T-helper 2 cell (primary cell): ENCODE measurements around the gene CD4.
"Not testable (repeated sequence)": the region's sequence is repeated elsewhere in the genome, so short reads cannot be mapped to it uniquely, and the experiment has no call there.

Experiments
- DNase-seq, 5 experiments: peaks; one replicate each; pipeline versions ENCODE4 v3.0.0 to v3.0.0-alpha.2; 2012 to 2022

CD4 gene

GRCh38 chr12:6849976-6850560, 60.7 kb downstream of the CD4 start:
- DNase-seq = no peak

DNA sequence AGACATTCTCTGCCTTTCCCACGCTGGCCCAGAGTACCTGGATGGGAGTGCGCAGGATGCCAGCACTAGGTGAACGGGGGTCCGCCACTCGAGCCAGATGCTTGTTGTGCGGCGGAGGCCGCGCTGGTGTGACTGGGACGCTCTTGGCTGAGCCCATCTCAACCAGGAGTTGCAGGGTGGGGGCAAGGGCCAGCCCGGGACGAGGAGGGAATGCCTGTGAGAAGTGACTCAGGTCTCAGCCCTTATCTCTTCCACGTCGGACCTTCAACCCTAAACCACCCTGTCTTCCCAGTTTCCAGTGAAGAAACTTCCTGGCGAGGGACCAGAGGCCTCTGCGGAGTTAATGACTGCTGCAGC, 61.4 kb downstream of the CD4 start:
- no peak for DNase-seq

- peak; percentile 74 to 100 (median 89) for DNase-seq
Measured at GRCh38 chr12:6851153-6851920, 62.0 kb downstream of the CD4 start, which contains the start of gene CDCA3. Gene CDCA3, minus strand, starts transcription at chr12:6851286. Its CDS starts 334 bp downstream, at chr12:6850952.

DNA sequence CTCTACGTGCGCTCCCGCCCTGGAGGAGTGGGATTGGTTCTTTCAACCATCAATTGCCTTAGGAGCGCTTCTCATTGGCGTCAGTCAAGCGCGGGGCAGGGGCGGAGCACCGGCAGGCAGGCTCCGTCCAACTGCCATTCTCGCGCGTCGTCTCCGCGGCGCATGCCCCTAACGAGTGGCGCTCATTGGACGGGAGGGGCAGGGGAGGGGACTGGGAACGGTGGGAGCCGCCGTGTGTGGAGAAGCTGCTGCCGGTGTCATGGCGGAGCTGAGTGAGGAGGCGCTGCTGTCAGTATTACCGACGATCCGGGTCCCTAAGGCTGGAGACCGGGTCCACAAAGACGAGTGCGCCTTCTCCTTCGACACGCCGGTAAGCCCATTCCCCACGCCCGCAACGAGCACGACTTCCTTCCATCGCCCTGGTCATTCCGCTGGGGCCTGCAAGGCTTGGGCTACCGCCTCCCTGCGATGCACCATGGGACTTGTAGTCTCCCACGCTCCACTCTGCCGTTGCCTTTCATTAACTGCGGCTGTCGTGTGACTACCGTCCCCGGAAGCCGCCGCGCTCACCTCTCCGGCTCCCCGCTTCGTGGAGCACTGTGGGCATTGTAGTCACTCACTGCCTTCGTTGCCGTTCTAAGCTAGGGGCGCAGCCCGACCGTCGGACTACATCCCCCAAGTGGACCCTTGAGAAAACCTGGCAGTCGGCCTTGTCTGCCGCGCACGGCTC, 62.8 kb downstream of the CD4 start, which contains the start of gene USP5:
Gene USP5, plus strand, starts transcription at position 230 of the 730 bp plus-strand sequence. Its CDS starts 30 bp downstream, at position 260.
- peak; percentile 95 to 100 (median 98) for DNase-seq

DNA sequence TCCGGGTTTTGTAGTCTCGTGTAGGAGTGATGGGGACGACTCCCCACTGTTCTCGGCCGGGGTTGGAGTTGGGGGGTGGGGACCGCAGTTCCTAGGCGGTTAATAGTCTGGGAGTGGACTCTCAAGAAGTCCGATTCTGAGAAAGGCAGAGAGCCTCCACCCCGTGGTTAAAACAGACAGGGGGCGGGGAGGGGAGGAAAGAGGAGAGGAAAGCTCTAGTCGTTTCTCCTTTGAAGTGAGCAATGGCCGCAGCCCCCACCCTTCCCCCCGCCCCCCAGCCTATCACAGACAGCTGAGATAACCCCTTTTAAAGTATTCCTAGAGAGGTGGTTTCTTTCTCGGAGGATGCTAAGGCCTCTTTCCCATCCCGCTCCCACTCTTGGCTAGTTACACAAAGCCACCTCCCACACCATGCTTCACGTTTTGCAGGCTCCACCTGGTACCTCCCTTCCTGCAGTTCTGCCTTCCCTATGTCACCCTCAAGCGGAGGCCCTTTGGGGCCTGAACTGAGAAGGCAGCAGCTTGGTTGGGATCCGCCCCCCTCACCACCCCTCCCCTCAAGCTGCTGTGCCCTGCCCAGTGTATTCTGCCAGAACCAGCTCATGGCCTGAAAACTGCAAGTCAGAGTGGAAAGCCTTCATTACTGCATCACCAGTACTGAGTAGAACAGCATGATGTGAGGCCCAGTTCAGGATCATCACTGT, 63.5 kb downstream of the CD4 start:
- DNase-seq = peak in 4 of 5 experiments; percentile 13 to 91 (median 66)

- DNase-seq = no peak
Measured at GRCh38 chr12:6853626-6854025, 64.3 kb downstream of the CD4 start.

DNA sequence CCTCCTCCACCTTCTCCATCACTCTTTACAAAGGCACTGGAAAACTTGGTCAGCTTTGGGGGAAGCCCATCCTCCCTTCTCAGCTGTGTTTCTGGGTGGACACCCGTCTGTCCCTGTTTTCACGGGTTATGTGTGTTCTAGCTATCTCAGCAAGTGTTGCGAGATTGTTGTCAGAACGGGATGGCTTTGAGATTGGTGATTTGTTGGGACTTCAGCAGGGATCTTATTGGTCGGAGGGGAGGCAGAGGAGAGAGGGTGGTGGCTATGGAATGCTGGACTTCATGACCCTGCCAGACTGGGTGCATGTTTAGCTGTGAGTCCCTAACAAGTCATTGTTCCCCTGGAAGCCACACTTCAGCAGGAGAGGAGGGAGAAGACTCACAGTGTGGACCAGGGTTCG, 64.7 kb downstream of the CD4 start:
- DNase-seq = no peak

DNA sequence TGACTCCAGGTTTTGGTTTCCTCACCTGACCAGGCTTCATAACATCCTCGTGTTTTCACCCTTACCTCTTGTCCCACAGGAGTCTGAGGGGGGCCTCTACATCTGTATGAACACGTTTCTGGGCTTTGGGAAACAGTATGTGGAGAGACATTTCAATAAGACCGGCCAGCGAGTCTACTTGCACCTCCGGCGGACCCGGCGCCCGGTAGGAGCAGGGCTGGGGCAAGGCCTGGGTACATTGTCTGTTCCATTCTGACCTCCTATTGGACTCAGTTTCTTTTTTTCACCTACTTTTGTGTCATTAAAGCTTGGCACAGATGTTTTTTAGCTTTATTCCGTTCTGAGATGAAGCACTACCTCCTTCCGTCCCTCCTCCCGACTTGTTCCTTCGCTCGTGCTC, 66.0 kb downstream of the CD4 start:
- no peak for DNase-seq

GRCh38 chr12:6858799-6859198, 69.5 kb downstream of the CD4 start:
- no peak for DNase-seq

- DNase-seq = no peak
Measured at GRCh38 chr12:6860116-6860515, 70.8 kb downstream of the CD4 start.

DNA sequence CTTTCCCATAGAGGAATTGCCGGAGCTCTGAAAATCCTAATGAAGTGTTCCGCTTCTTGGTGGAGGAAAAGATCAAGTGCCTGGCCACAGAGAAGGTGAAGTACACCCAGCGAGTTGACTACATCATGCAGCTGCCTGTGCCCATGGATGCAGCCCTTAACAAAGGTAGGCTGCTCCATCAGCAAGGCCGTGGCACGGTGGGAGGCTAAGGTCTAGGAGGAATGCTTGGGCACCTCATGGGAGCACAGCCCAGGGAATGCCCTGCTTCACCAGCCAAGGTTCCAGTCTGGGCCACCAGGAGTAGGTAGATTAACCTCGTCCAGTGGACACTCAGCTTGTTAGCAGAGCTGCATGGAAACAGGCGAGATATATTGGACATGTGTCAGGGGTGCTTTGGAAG, 71.6 kb downstream of the CD4 start:
- DNase-seq = no peak

DNA sequence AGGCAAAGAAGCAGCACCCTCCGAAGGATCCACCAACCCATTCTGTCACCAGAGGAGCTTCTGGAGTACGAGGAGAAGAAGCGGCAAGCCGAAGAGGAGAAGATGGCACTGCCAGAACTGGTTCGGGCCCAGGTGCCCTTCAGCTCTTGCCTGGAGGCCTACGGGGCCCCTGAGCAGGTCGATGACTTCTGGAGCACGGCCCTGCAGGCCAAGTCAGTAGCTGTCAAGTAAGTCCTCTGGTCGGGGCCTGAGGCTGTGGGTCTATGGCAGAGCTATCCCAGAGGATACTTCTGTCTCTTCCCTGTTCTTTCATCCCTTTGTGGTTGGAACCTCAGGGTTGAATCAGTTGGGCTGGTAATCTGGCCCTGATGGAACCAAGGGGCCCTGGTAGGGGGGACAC, 72.1 kb downstream of the CD4 start:
- DNase-seq = no peak

DNA sequence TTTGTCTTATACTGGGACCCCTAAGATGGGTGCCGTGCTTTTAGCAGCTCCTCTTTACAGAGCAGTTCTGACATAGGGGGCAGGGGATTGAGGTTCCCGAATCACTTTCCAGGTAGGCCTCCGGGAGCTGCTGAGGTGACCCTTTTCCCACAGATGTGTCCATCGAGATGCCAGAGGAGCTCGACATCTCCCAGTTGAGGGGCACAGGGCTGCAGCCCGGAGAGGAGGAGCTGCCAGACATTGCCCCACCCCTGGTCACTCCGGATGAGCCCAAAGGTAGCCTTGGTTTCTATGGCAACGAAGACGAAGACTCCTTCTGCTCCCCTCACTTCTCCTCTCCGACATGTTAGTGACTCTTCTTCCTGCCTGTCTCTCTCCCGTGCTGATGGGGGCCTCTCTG, 73.7 kb downstream of the CD4 start:
- DNase-seq = no peak

GRCh38 chr12:6863586-6864321, 74.4 kb downstream of the CD4 start:
- DNase-seq = no peak

DNA sequence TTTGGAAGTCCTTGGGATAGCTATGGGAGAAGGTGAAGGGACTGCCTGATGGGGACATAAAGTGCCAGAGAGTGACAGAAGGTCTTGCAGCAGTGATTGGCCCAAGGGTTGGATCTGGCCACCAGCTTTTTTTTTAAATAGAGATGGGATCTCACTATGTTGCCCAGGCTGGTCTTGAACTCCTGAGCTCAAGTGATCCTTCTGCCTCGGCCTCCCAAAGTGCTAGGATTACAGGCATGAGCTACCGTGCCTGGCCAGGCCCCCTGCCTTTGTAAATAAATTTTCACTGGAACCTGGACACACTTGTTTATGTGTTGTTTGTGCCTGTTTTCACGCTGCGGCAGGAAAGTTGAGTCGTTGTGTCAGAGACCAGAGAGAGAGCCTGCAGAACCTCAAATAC, 76.0 kb downstream of the CD4 start:
- not testable (repeated sequence) for DNase-seq

DNA sequence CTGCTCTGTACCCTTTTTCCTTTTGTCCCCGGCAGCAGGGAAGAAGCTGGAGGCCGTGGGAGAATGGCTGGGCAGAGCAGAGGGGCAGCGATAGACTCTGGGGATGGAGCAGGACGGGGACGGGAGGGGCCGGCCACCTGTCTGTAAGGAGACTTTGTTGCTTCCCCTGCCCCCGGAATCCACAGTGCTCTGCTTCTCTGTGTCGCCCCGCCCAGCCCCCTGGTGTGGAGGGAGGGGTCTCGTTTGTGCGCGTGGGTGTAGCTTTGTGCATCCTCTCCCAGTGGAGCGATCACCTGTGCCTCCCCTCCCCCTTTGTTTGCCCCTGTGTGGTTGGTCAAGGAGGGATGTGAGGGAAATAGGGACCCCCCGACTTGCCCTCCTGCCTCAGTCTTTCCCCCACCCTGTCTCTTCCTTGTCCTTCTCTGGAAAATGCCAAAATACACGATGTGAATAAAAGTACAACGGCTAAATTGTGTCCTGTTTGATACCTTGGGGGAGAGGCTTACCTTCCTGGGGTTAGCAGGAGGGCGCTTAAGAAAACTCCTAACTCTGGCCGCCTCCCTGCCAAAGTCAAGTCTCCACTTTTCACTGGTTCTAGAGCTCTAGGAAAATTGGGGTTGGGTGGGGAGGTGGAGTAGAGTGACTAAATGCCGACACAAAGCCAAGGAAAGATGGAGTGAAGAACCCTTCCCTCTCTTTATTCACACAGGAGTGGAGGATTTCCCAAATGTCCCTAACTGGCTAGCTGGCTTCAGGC, 77.0 kb downstream of the CD4 start:
- DNase-seq = no peak

GRCh38 chr12:6866920-6867412, 77.6 kb downstream of the CD4 start:
- no peak for DNase-seq

DNA sequence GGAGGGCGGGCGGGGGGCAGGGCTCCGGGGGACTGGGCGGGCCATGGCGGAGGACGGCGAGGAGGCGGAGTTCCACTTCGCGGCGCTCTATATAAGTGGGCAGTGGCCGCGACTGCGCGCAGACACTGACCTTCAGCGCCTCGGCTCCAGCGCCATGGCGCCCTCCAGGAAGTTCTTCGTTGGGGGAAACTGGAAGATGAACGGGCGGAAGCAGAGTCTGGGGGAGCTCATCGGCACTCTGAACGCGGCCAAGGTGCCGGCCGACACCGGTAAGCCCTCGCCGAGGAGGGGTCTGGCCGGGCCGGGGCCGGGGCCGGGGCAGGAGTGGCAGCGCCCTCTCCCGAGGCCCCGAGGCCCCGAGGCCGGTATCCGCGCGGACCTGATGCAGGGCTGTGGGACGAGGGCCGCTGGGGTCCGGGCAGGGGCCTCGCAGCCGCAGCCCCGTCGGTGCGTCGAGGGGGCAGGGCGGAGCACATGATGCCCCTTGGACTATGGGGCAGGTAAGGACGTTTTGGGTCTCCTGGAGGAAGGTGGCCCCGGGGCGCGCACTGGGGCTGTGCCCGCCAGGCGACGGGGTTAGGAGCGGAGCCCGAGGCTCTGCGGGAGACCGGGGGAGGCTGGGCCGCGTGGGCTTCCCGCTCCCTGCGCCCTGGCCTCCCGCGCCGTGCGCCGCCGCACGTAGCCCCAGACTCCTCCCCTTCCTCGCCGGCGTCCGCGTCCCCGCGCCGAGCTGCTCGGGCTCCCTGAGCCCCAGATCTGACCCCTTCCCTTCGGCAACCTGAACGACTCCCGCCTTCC, 78.3 kb downstream of the CD4 start, which contains the start of gene TPI1:
Gene TPI1, plus strand, starts transcription at position 119 of the 798 bp plus-strand sequence. Its CDS starts 36 bp downstream, at position 155.
- DNase-seq = peak; percentile 57 to 82 (median 70)

DNA sequence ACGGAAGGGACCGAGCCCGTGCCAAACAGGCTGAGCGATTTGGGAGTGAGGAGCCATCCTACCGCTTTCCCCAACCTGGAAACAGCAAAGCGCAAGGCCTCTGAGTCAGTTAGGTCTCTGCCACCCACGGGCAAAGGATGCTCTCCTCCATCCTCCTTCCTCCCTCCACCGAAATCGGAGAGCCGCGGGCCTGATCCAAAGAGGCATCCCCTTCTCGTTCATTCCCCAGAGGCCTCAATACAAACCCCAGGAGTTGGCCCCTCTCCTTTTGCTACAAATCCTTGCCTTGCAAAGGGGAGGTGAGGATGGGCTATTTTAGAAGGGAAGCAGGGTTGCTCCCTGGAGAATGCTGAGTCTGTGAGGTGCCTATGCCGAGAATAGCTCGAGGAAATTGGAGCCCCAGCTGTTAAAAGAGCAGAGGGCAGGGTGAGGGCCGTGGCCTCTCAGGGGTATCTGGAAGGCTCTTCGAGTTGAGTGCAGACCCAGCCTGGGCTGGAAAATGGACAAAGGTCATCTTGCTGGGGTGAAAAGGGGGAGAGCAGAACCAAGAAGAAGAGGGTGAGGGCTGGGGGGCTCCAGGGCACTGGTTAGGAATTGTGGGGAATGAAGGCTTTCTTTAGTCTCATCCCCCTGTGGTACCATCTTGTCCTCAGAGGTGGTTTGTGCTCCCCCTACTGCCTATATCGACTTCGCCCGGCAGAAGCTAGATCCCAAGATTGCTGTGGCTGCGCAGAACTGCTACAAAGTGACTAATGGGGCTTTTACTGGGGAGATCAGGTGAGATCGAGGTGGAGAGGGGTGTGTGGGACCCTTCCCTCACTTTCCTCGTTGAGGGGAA, 79.1 kb downstream of the CD4 start:
- peak in 1 of 5 experiments; percentile 38 for DNase-seq
